Peyer's patch (tissue), 4 donors: ENCODE measurements around the gene NFKB1.

Experiments
- POLR2A ChIP-seq, 2 donors: fragments of 450-650 bp; IDR thresholded peaks; one replicate each; pipeline ENCODE4 v1.5.1; 2017; ENCODE audit warnings: antibody characterized with exemption in 2 of 2, mild to moderate bottlenecking in 2 of 2, moderate library complexity in 2 of 2
- TF ChIP-seq, protein P1 (sequence below), 6 experiments: fragments of 450-650 bp in 4 of 6; fragments of 200-600 bp in 2 of 6; sonication (generic) in 1 of 6; IDR thresholded peaks; one replicate each; pipeline ENCODE4 v1.5.1; 2017 to 2019; ENCODE audit warnings: antibody characterized with exemption in 6 of 6, mild to moderate bottlenecking in 3 of 6, moderate library complexity in 1 of 6

DNA sequence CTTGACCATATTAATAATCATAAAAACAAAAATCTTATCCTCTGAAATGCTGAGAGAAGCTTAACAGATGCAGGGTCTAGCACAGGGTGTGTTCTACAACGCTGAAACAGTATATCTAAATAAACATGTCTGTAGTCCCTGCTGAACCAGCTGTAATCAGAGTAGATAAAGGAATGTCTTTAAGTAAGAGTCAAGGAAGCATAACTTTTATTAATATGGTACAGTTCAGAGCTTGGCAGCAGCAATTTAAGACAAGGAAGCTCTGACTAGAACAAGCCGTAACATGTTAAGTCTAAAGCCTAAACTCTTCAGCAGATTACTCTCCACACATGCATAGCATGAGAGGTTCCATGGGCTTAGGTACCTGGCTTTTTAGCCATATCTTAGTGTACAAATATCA lies 36.1 kb downstream of the NFKB1 start:
- TF ChIP-seq, protein P1, sequence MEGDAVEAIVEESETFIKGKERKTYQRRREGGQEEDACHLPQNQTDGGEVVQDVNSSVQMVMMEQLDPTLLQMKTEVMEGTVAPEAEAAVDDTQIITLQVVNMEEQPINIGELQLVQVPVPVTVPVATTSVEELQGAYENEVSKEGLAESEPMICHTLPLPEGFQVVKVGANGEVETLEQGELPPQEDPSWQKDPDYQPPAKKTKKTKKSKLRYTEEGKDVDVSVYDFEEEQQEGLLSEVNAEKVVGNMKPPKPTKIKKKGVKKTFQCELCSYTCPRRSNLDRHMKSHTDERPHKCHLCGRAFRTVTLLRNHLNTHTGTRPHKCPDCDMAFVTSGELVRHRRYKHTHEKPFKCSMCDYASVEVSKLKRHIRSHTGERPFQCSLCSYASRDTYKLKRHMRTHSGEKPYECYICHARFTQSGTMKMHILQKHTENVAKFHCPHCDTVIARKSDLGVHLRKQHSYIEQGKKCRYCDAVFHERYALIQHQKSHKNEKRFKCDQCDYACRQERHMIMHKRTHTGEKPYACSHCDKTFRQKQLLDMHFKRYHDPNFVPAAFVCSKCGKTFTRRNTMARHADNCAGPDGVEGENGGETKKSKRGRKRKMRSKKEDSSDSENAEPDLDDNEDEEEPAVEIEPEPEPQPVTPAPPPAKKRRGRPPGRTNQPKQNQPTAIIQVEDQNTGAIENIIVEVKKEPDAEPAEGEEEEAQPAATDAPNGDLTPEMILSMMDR (IDR thresholded peaks at IDR 0.05): no peak
- TF ChIP-seq POLR2A (IDR thresholded peaks at IDR 0.05): no peak
